GM12878 (cell line): ENCODE results near the gene SRC.
A peak's percentile ranks its signal among the peaks of the same experiment; 100 is the strongest.

Source experiments
- CEBPB ChIP-seq, 2 experiments: fragments of 150-350 bp in 1 of 2; IDR thresholded peaks; 2 replicates each; pipeline ENCODE4 v1.6.1; 2012 to 2014; ENCODE audit warnings: low read depth in 2 of 2, low read length in 2 of 2, borderline replicate concordance in 1 of 2, inconsistent platforms in 1 of 2
- CHD4 ChIP-seq: fragments of 200-600 bp; sonication (generic); IDR thresholded peaks from 2 replicates; pipeline ENCODE4 v1.6.1; 2016; ENCODE audit warnings: mild to moderate bottlenecking
- FOXK2 ChIP-seq: fragments of 450-650 bp; IDR thresholded peaks from 2 replicates; pipeline ENCODE4 v1.6.1; 2017; ENCODE audit warnings: mild to moderate bottlenecking, moderate library complexity
- POLR2A ChIP-seq: IDR thresholded peaks from 2 replicates; pipeline ENCODE4 v1.6.1; 2011; ENCODE audit warnings: low read depth, mild to moderate bottlenecking, low read length
- POLR2AphosphoS5 ChIP-seq: IDR thresholded peaks from 2 replicates; pipeline ENCODE4 v1.6.1; 2011; ENCODE audit warnings: mild to moderate bottlenecking, low read length, inconsistent platforms
- TF ChIP-seq, protein P1 (sequence below): IDR thresholded peaks from 2 replicates; pipeline ENCODE4 v1.6.1; 2011; ENCODE audit warnings: low read depth, low read length, improper control_type of control experiment, borderline replicate concordance
- TF ChIP-seq, protein P2 (sequence below): fragments of 450-650 bp; IDR thresholded peaks from 2 replicates; pipeline ENCODE4 v1.6.1; 2018; ENCODE audit warnings: borderline replicate concordance, mild to moderate bottlenecking; ENCODE audit not compliant: partially characterized antibody
- TF ChIP-seq, protein P3 (sequence below), 3 experiments: IDR thresholded peaks in 2 of 3; conservative IDR thresholded peaks in 1 of 3; 2 replicates each; pipeline ENCODE4 v1.5.1; 2011; ENCODE audit warnings: low read depth in 3 of 3, low read length in 3 of 3, mild to moderate bottlenecking in 3 of 3, control low read depth in 2 of 3, moderate library complexity in 2 of 3, inconsistent platforms in 1 of 3, mixed read lengths in 1 of 3; ENCODE audit not compliant: control insufficient read depth in 2 of 3, insufficient read depth in 1 of 3; ENCODE audit errors: extremely low read depth in 1 of 3

DNA sequence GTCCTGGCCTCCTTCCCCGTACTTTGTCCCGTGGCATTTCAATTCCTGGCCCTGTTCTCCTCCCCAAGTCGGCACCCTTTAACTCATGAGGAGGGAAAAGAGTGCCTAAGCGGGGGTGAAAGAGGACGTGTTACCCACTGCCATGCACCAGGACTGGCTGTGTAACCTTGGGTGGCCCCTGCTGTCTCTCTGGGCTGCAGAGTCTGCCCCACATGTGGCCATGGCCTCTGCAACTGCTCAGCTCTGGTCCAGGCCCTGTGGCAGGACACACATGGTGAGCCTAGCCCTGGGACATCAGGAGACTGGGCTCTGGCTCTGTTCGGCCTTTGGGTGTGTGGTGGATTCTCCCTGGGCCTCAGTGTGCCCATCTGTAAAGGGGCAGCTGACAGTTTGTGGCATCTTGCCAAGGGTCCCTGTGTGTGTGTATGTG is 58.5 kb downstream of the SRC start:
- TF ChIP-seq, protein P1, sequence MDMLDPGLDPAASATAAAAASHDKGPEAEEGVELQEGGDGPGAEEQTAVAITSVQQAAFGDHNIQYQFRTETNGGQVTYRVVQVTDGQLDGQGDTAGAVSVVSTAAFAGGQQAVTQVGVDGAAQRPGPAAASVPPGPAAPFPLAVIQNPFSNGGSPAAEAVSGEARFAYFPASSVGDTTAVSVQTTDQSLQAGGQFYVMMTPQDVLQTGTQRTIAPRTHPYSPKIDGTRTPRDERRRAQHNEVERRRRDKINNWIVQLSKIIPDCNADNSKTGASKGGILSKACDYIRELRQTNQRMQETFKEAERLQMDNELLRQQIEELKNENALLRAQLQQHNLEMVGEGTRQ = no peak
- TF ChIP-seq, protein P2, sequence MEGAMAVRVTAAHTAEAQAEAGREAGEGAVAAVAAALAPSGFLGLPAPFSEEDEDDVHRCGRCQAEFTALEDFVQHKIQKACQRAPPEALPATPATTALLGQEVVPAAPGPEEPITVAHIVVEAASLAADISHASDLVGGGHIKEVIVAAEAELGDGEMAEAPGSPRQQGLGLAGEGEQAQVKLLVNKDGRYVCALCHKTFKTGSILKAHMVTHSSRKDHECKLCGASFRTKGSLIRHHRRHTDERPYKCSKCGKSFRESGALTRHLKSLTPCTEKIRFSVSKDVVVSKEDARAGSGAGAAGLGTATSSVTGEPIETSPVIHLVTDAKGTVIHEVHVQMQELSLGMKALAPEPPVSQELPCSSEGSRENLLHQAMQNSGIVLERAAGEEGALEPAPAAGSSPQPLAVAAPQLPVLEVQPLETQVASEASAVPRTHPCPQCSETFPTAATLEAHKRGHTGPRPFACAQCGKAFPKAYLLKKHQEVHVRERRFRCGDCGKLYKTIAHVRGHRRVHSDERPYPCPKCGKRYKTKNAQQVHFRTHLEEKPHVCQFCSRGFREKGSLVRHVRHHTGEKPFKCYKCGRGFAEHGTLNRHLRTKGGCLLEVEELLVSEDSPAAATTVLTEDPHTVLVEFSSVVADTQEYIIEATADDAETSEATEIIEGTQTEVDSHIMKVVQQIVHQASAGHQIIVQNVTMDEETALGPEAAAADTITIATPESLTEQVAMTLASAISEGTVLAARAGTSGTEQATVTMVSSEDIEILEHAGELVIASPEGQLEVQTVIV = no peak
- TF ChIP-seq POLR2A (peak; percentile 28; the same call in 1 of the 2 replicates), CHD4 (no peak), CEBPB (IDR thresholded peaks at IDR 0.05; ENCODE audit: borderline replicate concordance in 1 of 2, low read depth in 2 of 2, low read length in 2 of 2) (no peak), POLR2AphosphoS5 (no peak), FOXK2 (no peak)
- TF ChIP-seq, protein P3, sequence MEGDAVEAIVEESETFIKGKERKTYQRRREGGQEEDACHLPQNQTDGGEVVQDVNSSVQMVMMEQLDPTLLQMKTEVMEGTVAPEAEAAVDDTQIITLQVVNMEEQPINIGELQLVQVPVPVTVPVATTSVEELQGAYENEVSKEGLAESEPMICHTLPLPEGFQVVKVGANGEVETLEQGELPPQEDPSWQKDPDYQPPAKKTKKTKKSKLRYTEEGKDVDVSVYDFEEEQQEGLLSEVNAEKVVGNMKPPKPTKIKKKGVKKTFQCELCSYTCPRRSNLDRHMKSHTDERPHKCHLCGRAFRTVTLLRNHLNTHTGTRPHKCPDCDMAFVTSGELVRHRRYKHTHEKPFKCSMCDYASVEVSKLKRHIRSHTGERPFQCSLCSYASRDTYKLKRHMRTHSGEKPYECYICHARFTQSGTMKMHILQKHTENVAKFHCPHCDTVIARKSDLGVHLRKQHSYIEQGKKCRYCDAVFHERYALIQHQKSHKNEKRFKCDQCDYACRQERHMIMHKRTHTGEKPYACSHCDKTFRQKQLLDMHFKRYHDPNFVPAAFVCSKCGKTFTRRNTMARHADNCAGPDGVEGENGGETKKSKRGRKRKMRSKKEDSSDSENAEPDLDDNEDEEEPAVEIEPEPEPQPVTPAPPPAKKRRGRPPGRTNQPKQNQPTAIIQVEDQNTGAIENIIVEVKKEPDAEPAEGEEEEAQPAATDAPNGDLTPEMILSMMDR (IDR thresholded peaks at IDR 0.05 in 2 of 3, conservative IDR thresholded peaks at IDR 0.05 in 1 of 3; ENCODE audit: control insufficient read depth in 2 of 3, extremely low read depth in 1 of 3, insufficient read depth in 1 of 3, low read depth in 3 of 3, low read length in 3 of 3) = no peak
